Fibroblast of lung (primary cell): ENCODE results near the gene SCN4A.

ENCODE experiments used
- CTCF ChIP-seq, 2 donors: IDR thresholded peaks in 1 of 2; conservative IDR thresholded peaks in 1 of 2; 1 replicate in 1 of 2; 2 replicates in 1 of 2; pipeline ENCODE4 v1.5.1; 2011 to 2012; ENCODE audit warnings: low read length in 2 of 2, control low read depth in 1 of 2, inconsistent platforms in 1 of 2, low read depth in 1 of 2, mild to moderate bottlenecking in 1 of 2
- EZH2 ChIP-seq: IDR thresholded peaks from 2 replicates; pipeline ENCODE4 v1.5.1; 2012; ENCODE audit warnings: low read length, control low read depth, mild to moderate bottlenecking; ENCODE audit errors: missing control alignments

GRCh38 chr17:63940584-63940983, 32.1 kb downstream of the SCN4A start:
- TF ChIP-seq EZH2 (no peak), CTCF (conservative IDR thresholded peaks at IDR 0.05 in 1 of 2, IDR thresholded peaks at IDR 0.05 in 1 of 2; ENCODE audit: low read depth in 1 of 2, low read length in 2 of 2) (no peak)
